ENCODE measurements around the gene TAL1.

The TAL1 gene

GRCh38 chr1:47229031-47229885 is 2.8 kb downstream of the TAL1 start:
- DNase-seq, result no peak

- no peak for DNase-seq
Measured at GRCh38 chr1:47228644-47229030, 3.4 kb downstream of the TAL1 start.

- DNase-seq, result no peak
Measured at GRCh38 chr1:47227341-47228232, 4.4 kb downstream of the TAL1 start.

- DNase-seq, result no peak
Measured at GRCh38 chr1:47226839-47227215, 5.2 kb downstream of the TAL1 start.

GRCh38 chr1:47226121-47226838 is 5.7 kb downstream of the TAL1 start:
- no peak for DNase-seq

GRCh38 chr1:47225430-47226100 is 6.5 kb downstream of the TAL1 start:
- no peak for DNase-seq

- no peak for DNase-seq
Measured at GRCh38 chr1:47224676-47225399, 7.2 kb downstream of the TAL1 start.

GRCh38 chr1:47223921-47224675 is 7.9 kb downstream of the TAL1 start:
- no peak for DNase-seq

- no peak for DNase-seq
Measured at GRCh38 chr1:47223174-47223920, 8.7 kb downstream of the TAL1 start.

GRCh38 chr1:47222476-47222875 is 9.5 kb downstream of the TAL1 start:
- DNase-seq, result no peak

GRCh38 chr1:47219590-47220220 is 12.3 kb downstream of the TAL1 start:
- no peak for DNase-seq

- no peak for DNase-seq
Measured at GRCh38 chr1:47219001-47219400, 13.0 kb downstream of the TAL1 start.

GRCh38 chr1:47216278-47217059 is 15.6 kb downstream of the TAL1 start:
- no peak for DNase-seq

- no peak for DNase-seq
Measured at GRCh38 chr1:47215713-47216112, 16.3 kb downstream of the TAL1 start.

- DNase-seq, result no peak
Measured at GRCh38 chr1:47214549-47214948, 17.5 kb downstream of the TAL1 start.

- DNase-seq, result no peak
Measured at GRCh38 chr1:47213230-47213963, 18.6 kb downstream of the TAL1 start.

- no peak for DNase-seq
Measured at GRCh38 chr1:47212636-47213229, 19.3 kb downstream of the TAL1 start.

GRCh38 chr1:47211796-47212269 is 20.2 kb downstream of the TAL1 start:
- DNase-seq, result no peak

Data from COR-L47 (cell line).